Uterus (tissue), 2 donors: ENCODE data around the gene C13orf46.

Experiments used
- CTCF ChIP-seq, 4 experiments: fragments of 200-600 bp in 2 of 4; fragments of 450-650 bp in 2 of 4; sonication (generic) in 2 of 4; IDR thresholded peaks; one replicate each; pipeline ENCODE4 v1.5.1; 2016 to 2019; ENCODE audit warnings: antibody characterized with exemption in 4 of 4, mild to moderate bottlenecking in 2 of 4, moderate library complexity in 1 of 4
- POLR2A ChIP-seq, 2 donors: fragments of 450-650 bp; IDR thresholded peaks; one replicate each; pipeline ENCODE4 v1.6.1; 2016; ENCODE audit warnings: antibody characterized with exemption in 2 of 2, mild to moderate bottlenecking in 1 of 2, moderate library complexity in 1 of 2

GRCh38 chr13:113945857-113946408, 27.9 kb downstream of the C13orf46 start:
- TF ChIP-seq POLR2A (IDR thresholded peaks at IDR 0.05) (no peak), CTCF (IDR thresholded peaks at IDR 0.05) (no peak)
